CD4-positive, alpha-beta T cell (primary cell): ENCODE measurements around the gene TMEM163. TPM values are rescaled to one million over a fixed set of nuclear protein-coding genes. Genes with fewer than 3 reads are reported as not detected.

Experiments
- ATAC-seq: fragments of 200-7000 bp; cut with Tn5 transposase; one replicate; pipeline ENCODE4 v1.10.0; 2022; ENCODE audit warnings: mild to moderate bottlenecking; ENCODE audit not compliant: poor library complexity
- CTCF ChIA-PET: fragments of 350-600 bp; sonication (Branson Sonifier 250); formaldehyde crosslinking; loops from one replicate; lab custom pipeline; 2021; ENCODE audit warnings: antibody characterized with exemption, inconsistent platforms; lab: Charles Lee
- POLR2A ChIA-PET: fragments of 350-600 bp; sonication (Branson Sonifier 250); formaldehyde crosslinking; loops from one replicate; lab custom pipeline; 2021; ENCODE audit warnings: antibody characterized with exemption, inconsistent platforms; lab: Charles Lee
- DNase-seq, 14 experiments: peaks; one replicate each; pipeline ENCODE4 v3.0.0-alpha.2; 2013 to 2020; ENCODE audit warnings: mixed read lengths in 2 of 14
- H3K27ac ChIP-seq, 2 donors: one replicate each; pipeline versions ENCODE4 v1.5.1 to v1.7.0; 2013; ENCODE audit warnings: low read length in 2 of 2, low read depth in 1 of 2, mild to moderate bottlenecking in 1 of 2
- H3K27me3 ChIP-seq, 2 experiments: 1 replicate in 1 of 2; 2 replicates in 1 of 2; pipeline versions ENCODE4 v1.6.1 to v1.7.0; 2013; ENCODE audit warnings: low read length in 2 of 2, control low read depth in 1 of 2, mild to moderate bottlenecking in 1 of 2, moderate library complexity in 1 of 2; ENCODE audit not compliant: insufficient read depth in 2 of 2, control insufficient read depth in 1 of 2
- H3K36me3 ChIP-seq: one replicate; pipeline ENCODE4 v1.6.1; 2013; ENCODE audit warnings: low read length, control low read depth; ENCODE audit not compliant: insufficient read depth
- H3K4me1 ChIP-seq: one replicate; pipeline ENCODE4 v1.6.1; 2013; ENCODE audit warnings: low read length, control low read depth; ENCODE audit not compliant: insufficient read depth
- H3K4me3 ChIP-seq: one replicate; pipeline ENCODE4 v1.5.1; 2013; ENCODE audit warnings: mild to moderate bottlenecking, low read length, moderate library complexity
- H3K9me3 ChIP-seq, 2 experiments: 1 replicate in 1 of 2; 2 replicates in 1 of 2; pipeline versions ENCODE4 v1.6.1 to v1.7.0; 2013; ENCODE audit warnings: low read length in 2 of 2, mild to moderate bottlenecking in 2 of 2, control low read depth in 1 of 2, moderate library complexity in 1 of 2; ENCODE audit not compliant: control insufficient read depth in 1 of 2, insufficient read depth in 1 of 2
- H3K27ac Mint-ChIP-seq: one replicate; pipeline ENCODE4 v1.8.0; 2020; ENCODE audit warnings: mixed read lengths
- H3K27me3 Mint-ChIP-seq: one replicate; pipeline ENCODE4 v1.8.0; 2021; ENCODE audit warnings: mixed read lengths
- H3K36me3 Mint-ChIP-seq: one replicate; pipeline ENCODE4 v1.8.0; 2021; ENCODE audit warnings: low read depth, mixed read lengths
- H3K4me1 Mint-ChIP-seq: one replicate; pipeline ENCODE4 v1.8.0; 2021; ENCODE audit warnings: low read depth, mixed read lengths
- H3K4me3 Mint-ChIP-seq: one replicate; pipeline ENCODE4 v1.8.0; 2020; ENCODE audit warnings: mild to moderate bottlenecking, mixed read lengths
- H3K9me3 Mint-ChIP-seq: one replicate; pipeline ENCODE4 v1.8.0; 2020; ENCODE audit warnings: mixed read lengths
- intact Hi-C, 2 experiments: fragments of 100-400 bp; cut with DNase I in 1 of 2; cut with micrococcal nuclease in 1 of 2; formaldehyde crosslinking; loops; one replicate each; pipeline versions ENCODE4 v1.15.1 to v1.9.0; 2023 to 2025; cut with DNase I, micrococcal nuclease
- total RNA-seq, 174 experiments: library from RNA in 2 of 174; stranded (reverse) in 2 of 174; gene quantifications; one replicate each; pipeline ENCODE4 v1.2.3 and lab custom pipeline; 2021 to 2026
- TF ChIP-seq, protein P1 (sequence below): fragments of 200-600 bp; IDR thresholded peaks from one replicate; pipeline ENCODE4 v1.8.0; 2022; ENCODE audit warnings: antibody characterized with exemption, mild to moderate bottlenecking

Gene TMEM163
- total RNA-seq, 2 experiments from 2014 or later = 0.14 to 0.47 TPM

DNA sequence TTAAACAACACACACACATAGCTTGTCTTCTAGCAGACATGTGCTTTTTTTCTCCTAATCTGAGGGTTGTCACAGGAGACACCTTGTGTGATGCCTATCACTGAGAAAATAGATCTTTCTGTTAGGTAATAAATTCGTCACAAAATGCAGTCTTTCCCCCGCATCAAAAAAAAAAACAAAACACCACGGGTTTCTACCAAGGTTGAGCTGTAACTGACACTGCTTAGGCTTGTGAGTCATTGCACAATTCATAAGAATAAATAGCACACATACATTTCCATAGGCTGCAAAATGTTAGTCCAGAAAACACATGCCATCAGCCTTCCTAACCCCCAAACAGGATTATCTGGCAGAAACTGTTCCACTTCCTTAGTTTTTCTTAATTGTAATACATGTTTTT is 6.5 kb downstream of the TMEM163 start:
- TF ChIP-seq, protein P1, sequence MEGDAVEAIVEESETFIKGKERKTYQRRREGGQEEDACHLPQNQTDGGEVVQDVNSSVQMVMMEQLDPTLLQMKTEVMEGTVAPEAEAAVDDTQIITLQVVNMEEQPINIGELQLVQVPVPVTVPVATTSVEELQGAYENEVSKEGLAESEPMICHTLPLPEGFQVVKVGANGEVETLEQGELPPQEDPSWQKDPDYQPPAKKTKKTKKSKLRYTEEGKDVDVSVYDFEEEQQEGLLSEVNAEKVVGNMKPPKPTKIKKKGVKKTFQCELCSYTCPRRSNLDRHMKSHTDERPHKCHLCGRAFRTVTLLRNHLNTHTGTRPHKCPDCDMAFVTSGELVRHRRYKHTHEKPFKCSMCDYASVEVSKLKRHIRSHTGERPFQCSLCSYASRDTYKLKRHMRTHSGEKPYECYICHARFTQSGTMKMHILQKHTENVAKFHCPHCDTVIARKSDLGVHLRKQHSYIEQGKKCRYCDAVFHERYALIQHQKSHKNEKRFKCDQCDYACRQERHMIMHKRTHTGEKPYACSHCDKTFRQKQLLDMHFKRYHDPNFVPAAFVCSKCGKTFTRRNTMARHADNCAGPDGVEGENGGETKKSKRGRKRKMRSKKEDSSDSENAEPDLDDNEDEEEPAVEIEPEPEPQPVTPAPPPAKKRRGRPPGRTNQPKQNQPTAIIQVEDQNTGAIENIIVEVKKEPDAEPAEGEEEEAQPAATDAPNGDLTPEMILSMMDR = no peak
- peaks cover 29% of the 10 kb centered on the region for H3K4me1 Mint-ChIP-seq
- ChIA-PET CTCF (no interaction called here), POLR2A (no interaction called here)
- no peak for DNase-seq
- Histone ChIP-seq H3K27me3 (peaks cover 13 to 23% of the 10 kb centered on the region in 2 experiments), H3K9me3 (no peaks in the 10 kb centered on the region), H3K4me3 (no peak overlapping the region), H3K4me1 (no peaks in the 10 kb centered on the region), H3K27ac (no peak overlapping the region), H3K36me3 (no peaks in the 10 kb centered on the region)
- peaks cover 57% of the 10 kb centered on the region for H3K27me3 Mint-ChIP-seq
- H3K9me3 Mint-ChIP-seq = no peaks in the 10 kb centered on the region
- no peak overlapping the region for H3K27ac Mint-ChIP-seq
- intact Hi-C loops = no loop called here
- H3K36me3 Mint-ChIP-seq = no peaks in the 10 kb centered on the region
- no peak for ATAC-seq
- H3K4me3 Mint-ChIP-seq = no peak overlapping the region

DNA sequence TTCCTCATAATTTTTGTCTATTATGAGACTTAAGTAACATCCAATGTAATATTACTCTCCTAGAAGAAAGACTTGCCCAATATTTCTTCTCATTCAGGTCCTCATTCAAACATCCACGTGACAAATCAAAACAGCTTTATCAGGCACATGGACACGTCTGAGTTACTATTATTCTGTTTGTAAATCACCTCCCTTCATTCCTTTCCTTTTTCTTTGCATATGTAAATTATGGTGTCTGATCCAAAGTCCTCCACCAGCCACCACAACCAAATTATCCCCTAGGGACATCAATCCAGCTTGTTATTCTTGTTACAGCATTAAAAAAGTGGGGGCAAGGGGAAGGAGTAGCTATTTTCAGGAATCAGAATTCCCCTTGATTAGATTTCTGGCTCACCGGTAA is 7.1 kb downstream of the TMEM163 start:
- Mint-ChIP-seq H3K36me3 (no peaks in the 10 kb centered on the region), H3K27ac (no peak overlapping the region), H3K27me3 (peaks cover 57% of the 10 kb centered on the region), H3K4me3 (no peak overlapping the region), H3K4me1 (peaks cover 30% of the 10 kb centered on the region), H3K9me3 (no peaks in the 10 kb centered on the region)
- no peak for ATAC-seq
- H3K27me3 ChIP-seq = peaks cover 12 to 20% of the 10 kb centered on the region in 2 experiments
- no peaks in the 10 kb centered on the region for H3K36me3 ChIP-seq
- intact Hi-C loops = no loop called here
- no peak overlapping the region for H3K27ac ChIP-seq
- peaks cover 5% of the 10 kb centered on the region for H3K4me1 ChIP-seq
- DNase-seq = no peak
- POLR2A ChIA-PET = no interaction called here
- CTCF ChIA-PET = no interaction called here
- no peak overlapping the region for H3K4me3 ChIP-seq
- TF ChIP-seq, protein P1 = no peak
- H3K9me3 ChIP-seq = no peaks in the 10 kb centered on the region

GRCh38 chr2:134707330-134707676 is 11.5 kb downstream of the TMEM163 start:
- Mint-ChIP-seq H3K27ac (no peak overlapping the region), H3K9me3 (no peaks in the 10 kb centered on the region), H3K4me3 (no peak overlapping the region), H3K27me3 (peaks cover 53% of the 10 kb centered on the region), H3K36me3 (no peaks in the 10 kb centered on the region), H3K4me1 (peaks cover 23% of the 10 kb centered on the region)
- Histone ChIP-seq H3K9me3 (no peaks in the 10 kb centered on the region), H3K4me1 (peaks cover 17% of the 10 kb centered on the region), H3K27ac (no peak overlapping the region), H3K36me3 (no peaks in the 10 kb centered on the region), H3K27me3 (peaks cover 0 to 21% of the 10 kb centered on the region in 2 experiments), H3K4me3 (no peak overlapping the region)
- DNase-seq (no peak), ATAC-seq (no peak)
- POLR2A ChIA-PET = no interaction called here
- TF ChIP-seq, protein P1 = no peak
- CTCF ChIA-PET = no interaction called here
- intact Hi-C loops = loop anchor here in 1 of 2 experiments (5.0 kb wide), 1 partner anchor 40 kb away; no protein-coding TSS in a partner anchor
